ENCODE measurements around the gene FAM78B. TPM values are rescaled to one million over a fixed set of nuclear protein-coding genes. Genes with fewer than 3 reads are reported as not detected.

Gene FAM78B
- total RNA-seq, 2 donors from 2014 or later: 3.7 to 11.0 TPM

DNA sequence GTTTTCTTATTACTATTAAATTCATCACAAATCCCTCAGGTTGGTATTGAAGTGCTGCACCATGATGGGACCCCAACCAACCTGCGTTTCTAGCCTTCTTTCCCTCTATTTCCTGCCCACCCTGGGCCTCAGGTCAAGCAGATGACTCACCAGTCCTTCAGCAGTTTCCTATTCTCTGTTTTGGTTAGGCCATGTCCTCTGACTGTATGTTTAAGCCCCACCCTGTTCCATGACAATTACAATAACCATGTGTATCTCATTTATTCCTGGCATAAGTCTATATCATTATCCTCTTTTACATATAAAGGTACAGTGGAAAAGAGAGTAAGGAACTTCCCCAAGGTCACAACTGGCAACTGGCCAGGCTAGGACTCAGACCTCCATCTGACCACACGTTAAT, 5.3 kb upstream of the FAM78B start:
- no peak for DNase-seq (ENCODE audit: low spot score)

DNA sequence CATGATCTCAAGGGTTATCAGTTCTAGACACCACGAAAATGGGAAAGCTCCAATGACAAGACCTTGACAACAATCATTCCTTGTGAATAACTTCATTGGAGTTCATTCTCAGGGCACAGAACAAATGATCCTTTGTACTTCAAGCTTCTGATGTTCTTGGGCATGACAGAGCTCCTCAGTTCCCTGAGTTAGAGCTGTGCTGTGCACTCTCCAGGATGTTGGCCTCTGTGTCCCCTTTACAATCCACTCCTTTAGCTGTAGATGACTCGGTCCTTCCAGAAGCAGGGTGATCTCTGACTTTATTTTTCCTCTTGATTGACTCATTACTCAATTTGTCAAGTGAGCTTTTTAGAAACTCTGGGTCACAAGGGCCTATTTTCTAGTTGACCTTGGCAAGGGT, 3.9 kb upstream of the FAM78B start:
- no peak overlapping the region for H3K27ac ChIP-seq
- 36% methylated on average over 2 of the region's 2 CpGs for WGBS
- H3K36me3 ChIP-seq: no peaks in the 10 kb centered on the region
- H3K9me3 ChIP-seq: no peaks in the 10 kb centered on the region
- H3K4me3 ChIP-seq: no peak overlapping the region
- intact Hi-C loops (cut with DNase I): no loop called here
- no peaks in the 10 kb centered on the region for H3K4me1 ChIP-seq (replicated peaks)
- TF ChIP-seq, protein P1, sequence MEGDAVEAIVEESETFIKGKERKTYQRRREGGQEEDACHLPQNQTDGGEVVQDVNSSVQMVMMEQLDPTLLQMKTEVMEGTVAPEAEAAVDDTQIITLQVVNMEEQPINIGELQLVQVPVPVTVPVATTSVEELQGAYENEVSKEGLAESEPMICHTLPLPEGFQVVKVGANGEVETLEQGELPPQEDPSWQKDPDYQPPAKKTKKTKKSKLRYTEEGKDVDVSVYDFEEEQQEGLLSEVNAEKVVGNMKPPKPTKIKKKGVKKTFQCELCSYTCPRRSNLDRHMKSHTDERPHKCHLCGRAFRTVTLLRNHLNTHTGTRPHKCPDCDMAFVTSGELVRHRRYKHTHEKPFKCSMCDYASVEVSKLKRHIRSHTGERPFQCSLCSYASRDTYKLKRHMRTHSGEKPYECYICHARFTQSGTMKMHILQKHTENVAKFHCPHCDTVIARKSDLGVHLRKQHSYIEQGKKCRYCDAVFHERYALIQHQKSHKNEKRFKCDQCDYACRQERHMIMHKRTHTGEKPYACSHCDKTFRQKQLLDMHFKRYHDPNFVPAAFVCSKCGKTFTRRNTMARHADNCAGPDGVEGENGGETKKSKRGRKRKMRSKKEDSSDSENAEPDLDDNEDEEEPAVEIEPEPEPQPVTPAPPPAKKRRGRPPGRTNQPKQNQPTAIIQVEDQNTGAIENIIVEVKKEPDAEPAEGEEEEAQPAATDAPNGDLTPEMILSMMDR (IDR thresholded peaks at IDR 0.05): no peak
- TF ChIP-seq POLR2A (IDR thresholded peaks at IDR 0.05): no peak
- no peak for TF ChIP-seq POLR2AphosphoS5 (IDR thresholded peaks at IDR 0.05)
- H3K27me3 ChIP-seq (replicated peaks; ENCODE audit: insufficient read depth): no peaks in the 10 kb centered on the region
- no peak for DNase-seq (ENCODE audit: low spot score)

More for the DNA sequence above, 5.3 kb upstream of the FAM78B start:
- Histone ChIP-seq H3K9me3 (no peaks in the 10 kb centered on the region), H3K36me3 (no peaks in the 10 kb centered on the region), H3K27ac (no peak overlapping the region), H3K4me3 (no peak overlapping the region), H3K27me3 (replicated peaks; ENCODE audit: insufficient read depth) (no peaks in the 10 kb centered on the region), H3K4me1 (replicated peaks) (no peaks in the 10 kb centered on the region)
- TF ChIP-seq POLR2A (IDR thresholded peaks at IDR 0.05): no peak
- TF ChIP-seq, protein P1 (IDR thresholded peaks at IDR 0.05): no peak
- TF ChIP-seq POLR2AphosphoS5 (IDR thresholded peaks at IDR 0.05): no peak
- intact Hi-C loops (cut with DNase I): no loop called here
- 74% methylated on average over 2 of the region's 2 CpGs for WGBS

DNA sequence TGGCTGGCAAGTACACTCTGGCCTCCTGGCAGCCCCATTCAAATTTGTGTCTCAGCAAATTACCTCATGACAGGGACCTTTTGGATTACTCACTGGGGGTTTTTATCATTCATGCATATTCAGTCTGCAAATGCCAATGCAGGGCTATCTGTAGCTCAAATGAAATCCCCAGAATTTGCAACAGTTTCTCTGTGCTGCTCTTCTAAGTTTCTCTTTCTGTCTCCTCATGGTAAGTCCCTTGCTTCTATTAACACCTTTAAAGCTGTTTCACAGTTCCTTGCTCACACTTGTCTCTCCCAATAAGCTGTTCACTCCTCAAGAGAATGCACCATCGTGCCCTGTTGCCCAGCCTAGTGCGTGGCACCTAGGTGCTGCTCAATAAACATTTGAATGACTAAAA, 3.3 kb upstream of the FAM78B start:
- Histone ChIP-seq H3K4me1 (replicated peaks) (peaks cover 5% of the 10 kb centered on the region), H3K9me3 (no peaks in the 10 kb centered on the region), H3K4me3 (no peak overlapping the region), H3K36me3 (no peaks in the 10 kb centered on the region), H3K27me3 (replicated peaks; ENCODE audit: insufficient read depth) (no peaks in the 10 kb centered on the region), H3K27ac (no peak overlapping the region)
- no peak for DNase-seq (ENCODE audit: low spot score)
- WGBS: 47% methylated on average over 2 of the region's 2 CpGs
- intact Hi-C loops (cut with DNase I): no loop called here
- no peak for TF ChIP-seq POLR2AphosphoS5 (IDR thresholded peaks at IDR 0.05)

DNA sequence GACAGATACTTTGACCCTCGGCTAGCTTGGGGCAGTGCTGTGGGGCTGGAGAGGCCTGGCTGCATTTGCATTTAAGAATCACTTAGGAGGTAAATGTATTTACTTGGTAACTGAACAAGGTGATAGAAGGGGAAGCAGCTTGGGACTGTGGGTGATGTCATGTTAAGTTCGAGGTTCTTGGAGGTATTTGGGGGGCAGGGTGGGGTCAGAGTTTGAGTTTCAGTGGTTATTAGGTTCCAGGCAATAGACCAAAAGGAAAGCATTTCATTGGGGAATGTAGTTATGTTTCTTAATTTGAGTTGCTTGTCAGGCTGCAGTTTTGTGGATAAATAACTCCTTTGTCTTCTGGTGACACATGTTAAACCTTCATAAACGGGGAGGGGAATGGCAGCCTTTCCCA, 2.4 kb upstream of the FAM78B start:
- intact Hi-C loops (cut with DNase I): no loop called here
- no peak for TF ChIP-seq POLR2AphosphoS5 (IDR thresholded peaks at IDR 0.05)
- TF ChIP-seq, protein P1 (IDR thresholded peaks at IDR 0.05): no peak
- Histone ChIP-seq H3K4me1 (replicated peaks) (peaks cover 8% of the 10 kb centered on the region), H3K4me3 (no peak overlapping the region), H3K27me3 (replicated peaks; ENCODE audit: insufficient read depth) (no peaks in the 10 kb centered on the region), H3K36me3 (no peaks in the 10 kb centered on the region), H3K27ac (no peak overlapping the region), H3K9me3 (no peaks in the 10 kb centered on the region)
- 43% methylated on average over 3 of the region's 3 CpGs for WGBS
- DNase-seq (ENCODE audit: low spot score): no peak

DNA sequence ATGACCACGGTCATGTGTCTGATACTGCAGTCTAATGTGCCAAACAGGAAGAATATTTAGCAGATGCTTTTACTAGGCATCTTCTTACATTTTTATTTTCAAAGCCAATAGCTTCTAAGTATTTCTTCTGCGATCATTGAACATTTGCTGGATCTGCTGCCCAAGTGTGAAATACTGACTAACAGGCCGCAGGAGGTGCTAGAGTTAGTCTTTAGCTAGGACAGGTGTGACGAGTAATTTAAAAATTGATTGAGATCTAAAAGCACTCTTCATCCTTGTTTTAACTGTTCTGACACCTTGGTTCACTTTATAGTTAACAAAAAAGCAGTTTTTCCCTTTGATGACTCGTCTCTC, 748 bp upstream of the FAM78B start:
- Histone ChIP-seq H3K36me3 (no peaks in the 10 kb centered on the region), H3K4me3 (peak overlapping the region; percentile 52 to 79), H3K27ac (peak overlapping the region in 1 of 2 donors; percentile 55), H3K27me3 (replicated peaks; ENCODE audit: insufficient read depth) (no peaks in the 10 kb centered on the region), H3K9me3 (no peaks in the 10 kb centered on the region), H3K4me1 (replicated peaks) (peaks cover 8% of the 10 kb centered on the region)
- intact Hi-C loops (cut with DNase I): no loop called here
- no peak for DNase-seq (ENCODE audit: low spot score)
- TF ChIP-seq, protein P1 (IDR thresholded peaks at IDR 0.05): no peak
- TF ChIP-seq POLR2A (IDR thresholded peaks at IDR 0.05) (no peak), POLR2AphosphoS5 (IDR thresholded peaks at IDR 0.05) (no peak)
- 37% methylated on average over 5 of the region's 5 CpGs for WGBS
